Measurements from ENCODE around the gene FAM107B. TPM values are rescaled to one million over a fixed set of nuclear protein-coding genes. Genes with fewer than 3 reads are reported as not detected.

Gene FAM107B
- total RNA-seq, 3 donors from 2014 or later = 30.8 to 56.1 (median 51.8) TPM

GRCh38 chr10:14489522-14490177 lies 285.0 kb downstream of the FAM107B start:
- intact Hi-C loops (cut with DNase I; ENCODE audit: low total_unique reads) = no loop called here
- DNase-seq (ENCODE audit: low spot score in 2 of 2) = no peak
- Histone ChIP-seq H3K27ac (no peak overlapping the region), H3K9me3 (no peaks in the 10 kb centered on the region), H3K4me1 (no peaks in the 10 kb centered on the region), H3K36me3 (no peaks in the 10 kb centered on the region), H3K4me3 (no peak overlapping the region), H3K27me3 (no peaks in the 10 kb centered on the region)
- no peak for TF ChIP-seq POLR2A (IDR thresholded peaks at IDR 0.05)
- TF ChIP-seq CTCF (IDR thresholded peaks at IDR 0.05) = no peak

- intact Hi-C loops (cut with DNase I; ENCODE audit: low total_unique reads) = no loop called here
- Histone ChIP-seq H3K27me3 (no peaks in the 10 kb centered on the region), H3K9me3 (no peaks in the 10 kb centered on the region), H3K4me3 (no peak overlapping the region), H3K27ac (no peak overlapping the region), H3K36me3 (no peaks in the 10 kb centered on the region), H3K4me1 (no peaks in the 10 kb centered on the region)
- TF ChIP-seq POLR2A (IDR thresholded peaks at IDR 0.05) (no peak), CTCF (IDR thresholded peaks at IDR 0.05) (no peak), POLR2AphosphoS5 (IDR thresholded peaks at IDR 0.05) (no peak)
- no peak for DNase-seq (ENCODE audit: low spot score in 2 of 2)
These were observed 287.2 kb downstream of the FAM107B start for GRCh38 chr10:14487488-14487883.

- Histone ChIP-seq H3K4me3 (no peak overlapping the region), H3K27me3 (no peaks in the 10 kb centered on the region), H3K9me3 (no peaks in the 10 kb centered on the region), H3K36me3 (no peaks in the 10 kb centered on the region), H3K4me1 (no peaks in the 10 kb centered on the region), H3K27ac (no peak overlapping the region)
- intact Hi-C loops (cut with DNase I; ENCODE audit: low total_unique reads) = no loop called here
- no peak for DNase-seq (ENCODE audit: low spot score in 2 of 2)
- no peak for TF ChIP-seq POLR2AphosphoS5 (IDR thresholded peaks at IDR 0.05)
- TF ChIP-seq POLR2A (IDR thresholded peaks at IDR 0.05) = no peak
- TF ChIP-seq CTCF (IDR thresholded peaks at IDR 0.05) = no peak
These were observed 287.8 kb downstream of the FAM107B start for GRCh38 chr10:14486777-14487487.

- no peak overlapping the region for H3K4me3 ChIP-seq
- H3K9me3 ChIP-seq = no peaks in the 10 kb centered on the region
- intact Hi-C loops (cut with DNase I; ENCODE audit: low total_unique reads) = no loop called here
- no peak overlapping the region for H3K27ac ChIP-seq
- no peak for DNase-seq (ENCODE audit: low spot score in 2 of 2)
- H3K4me1 ChIP-seq = no peaks in the 10 kb centered on the region
- H3K27me3 ChIP-seq = no peaks in the 10 kb centered on the region
- no peaks in the 10 kb centered on the region for H3K36me3 ChIP-seq
- TF ChIP-seq POLR2A (IDR thresholded peaks at IDR 0.05) = no peak
- TF ChIP-seq POLR2AphosphoS5 (IDR thresholded peaks at IDR 0.05) = no peak
- no peak for TF ChIP-seq CTCF (IDR thresholded peaks at IDR 0.05)
These were observed 288.7 kb downstream of the FAM107B start for GRCh38 chr10:14485986-14486385.

GRCh38 chr10:14483417-14483816 lies 291.3 kb downstream of the FAM107B start:
- intact Hi-C loops (cut with DNase I; ENCODE audit: low total_unique reads) = no loop called here

More at GRCh38 chr10:14483417-14483816, 291.3 kb downstream of the FAM107B start:
- DNase-seq (ENCODE audit: low spot score in 2 of 2) = no peak
- H3K9me3 ChIP-seq = no peaks in the 10 kb centered on the region
- no peaks in the 10 kb centered on the region for H3K4me1 ChIP-seq
- no peak for TF ChIP-seq CTCF (IDR thresholded peaks at IDR 0.05)
- no peak for TF ChIP-seq POLR2A (IDR thresholded peaks at IDR 0.05)
- TF ChIP-seq POLR2AphosphoS5 (IDR thresholded peaks at IDR 0.05) = no peak
- no peak overlapping the region for H3K27ac ChIP-seq
- H3K4me3 ChIP-seq = no peak overlapping the region
- H3K27me3 ChIP-seq = no peaks in the 10 kb centered on the region
- H3K36me3 ChIP-seq = no peaks in the 10 kb centered on the region

Data from breast epithelium (tissue), 4 donors.